Suprapubic skin (tissue), 4 donors: ENCODE results near the gene FLRT2. TPM values are rescaled to one million over a fixed set of nuclear protein-coding genes. Genes with fewer than 3 reads are reported as not detected.

Experiments
- DNase-seq, 2 donors: peaks; one replicate each; pipeline ENCODE4 v3.0.0-alpha.2; 2019; ENCODE audit warnings: low spot score in 2 of 2
- H3K27ac ChIP-seq: fragments of 200-600 bp; sonication (generic); one replicate; pipeline ENCODE4 v1.5.1; 2019
- H3K27me3 ChIP-seq: fragments of 200-600 bp; sonication (generic); one replicate; pipeline ENCODE4 v1.5.1; 2019
- H3K36me3 ChIP-seq: fragments of 200-600 bp; sonication (generic); one replicate; pipeline ENCODE4 v1.5.1; 2019
- H3K4me1 ChIP-seq: fragments of 200-600 bp; sonication (generic); one replicate; pipeline ENCODE4 v1.5.1; 2019
- H3K4me3 ChIP-seq: fragments of 200-600 bp; sonication (generic); one replicate; pipeline ENCODE4 v1.5.1; 2019; ENCODE audit warnings: mild to moderate bottlenecking
- H3K9me3 ChIP-seq: fragments of 200-600 bp; sonication (generic); one replicate; pipeline ENCODE4 v1.5.1; 2019
- CTCF ChIP-seq, 2 donors: fragments of 200-600 bp in 1 of 2; fragments of 450-650 bp in 1 of 2; sonication (generic) in 1 of 2; IDR thresholded peaks; one replicate each; pipeline ENCODE4 v1.5.1; 2016 to 2019; ENCODE audit warnings: antibody characterized with exemption in 2 of 2, mild to moderate bottlenecking in 1 of 2, moderate library complexity in 1 of 2
- EP300 ChIP-seq: sonication (generic); formaldehyde crosslinking; IDR thresholded peaks from one replicate; pipeline ENCODE4 v1.6.1; 2017; ENCODE audit warnings: antibody characterized with exemption
- POLR2A ChIP-seq, 2 donors: fragments of 450-650 bp; IDR thresholded peaks; one replicate each; pipeline ENCODE4 v1.6.1; 2017; ENCODE audit warnings: antibody characterized with exemption in 2 of 2, mild to moderate bottlenecking in 2 of 2, moderate library complexity in 2 of 2
- POLR2AphosphoS5 ChIP-seq, 3 donors: sonication (generic); formaldehyde crosslinking; IDR thresholded peaks; one replicate each; pipeline ENCODE4 v1.6.1; 2017; ENCODE audit warnings: antibody characterized with exemption in 3 of 3
- WGBS: methylation state at CpG from one replicate; pipeline ENCODE4 v1.1.5; 2018; 5-methylcytosine and 5-hydroxymethylcytosine counted together
- total RNA-seq, 4 donors: library from RNA; depleted of rRNA; stranded (reverse); fragments of >200 nt; gene quantifications; one replicate each; pipeline ENCODE4 v1.1.0, GENCODE V29; 2016

FLRT2 gene
- total RNA-seq, 4 donors from 2014 or later: 21.5 to 41.4 (median 28.0) TPM

DNA sequence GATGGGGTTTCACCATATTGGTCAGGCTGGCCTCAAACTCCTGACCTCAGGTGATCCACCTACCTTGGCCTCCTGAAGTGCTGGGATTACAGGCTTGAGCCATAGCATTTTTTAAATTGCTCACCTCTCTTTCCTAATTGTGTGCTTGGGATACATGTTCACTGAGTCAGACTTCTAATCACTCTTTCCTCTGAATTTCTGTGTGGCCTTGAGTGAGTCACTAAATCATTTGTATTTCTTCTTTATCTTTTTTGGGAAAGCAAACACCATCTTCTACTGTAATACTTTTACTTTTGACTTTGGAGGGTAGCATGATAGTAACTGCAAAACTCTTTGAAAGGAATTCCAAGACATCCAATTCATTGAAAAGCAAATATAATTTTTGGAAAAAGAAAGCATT, 60.8 kb downstream of the FLRT2 start:
- H3K36me3 ChIP-seq: peaks cover 4% of the 10 kb centered on the region
- no peak for DNase-seq
- H3K4me1 ChIP-seq: peaks cover 2% of the 10 kb centered on the region
- H3K27ac ChIP-seq: no peak overlapping the region
- no peak overlapping the region for H3K4me3 ChIP-seq
- H3K9me3 ChIP-seq: no peaks in the 10 kb centered on the region
- no peaks in the 10 kb centered on the region for H3K27me3 ChIP-seq
- no peak for TF ChIP-seq POLR2AphosphoS5 (IDR thresholded peaks at IDR 0.05)
- no peak for TF ChIP-seq POLR2A (IDR thresholded peaks at IDR 0.05)
- no peak for TF ChIP-seq EP300
- no peak for TF ChIP-seq CTCF (IDR thresholded peaks at IDR 0.05)

DNA sequence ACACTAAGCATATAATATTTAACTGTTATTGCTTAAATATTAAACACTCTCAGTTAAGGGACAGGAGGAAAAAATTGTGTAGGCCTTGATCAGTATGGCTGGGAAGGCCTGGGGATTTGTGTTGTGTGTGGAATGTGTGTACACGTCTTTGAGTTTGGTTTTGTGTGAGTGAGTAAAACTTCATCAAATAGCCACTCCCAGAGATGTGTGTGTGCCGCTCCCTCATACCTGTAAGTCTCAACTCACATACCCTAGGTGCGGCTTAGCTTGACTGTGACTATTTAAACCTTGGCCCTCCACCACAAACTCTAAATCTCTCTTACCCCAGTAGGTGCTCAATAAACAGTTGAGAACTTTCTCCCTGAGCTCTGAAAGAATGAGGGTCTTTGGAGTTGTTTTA, 64.3 kb downstream of the FLRT2 start:
- Histone ChIP-seq H3K4me1 (no peaks in the 10 kb centered on the region), H3K4me3 (no peak overlapping the region), H3K9me3 (no peaks in the 10 kb centered on the region), H3K36me3 (peaks cover 4% of the 10 kb centered on the region), H3K27me3 (no peaks in the 10 kb centered on the region), H3K27ac (no peak overlapping the region)
- WGBS: 97% methylated on average over 3 of the region's 3 CpGs
- TF ChIP-seq POLR2A (IDR thresholded peaks at IDR 0.05): no peak
- TF ChIP-seq CTCF (IDR thresholded peaks at IDR 0.05): no peak
- no peak for TF ChIP-seq EP300
- no peak for TF ChIP-seq POLR2AphosphoS5 (IDR thresholded peaks at IDR 0.05)
- no peak for DNase-seq

DNA sequence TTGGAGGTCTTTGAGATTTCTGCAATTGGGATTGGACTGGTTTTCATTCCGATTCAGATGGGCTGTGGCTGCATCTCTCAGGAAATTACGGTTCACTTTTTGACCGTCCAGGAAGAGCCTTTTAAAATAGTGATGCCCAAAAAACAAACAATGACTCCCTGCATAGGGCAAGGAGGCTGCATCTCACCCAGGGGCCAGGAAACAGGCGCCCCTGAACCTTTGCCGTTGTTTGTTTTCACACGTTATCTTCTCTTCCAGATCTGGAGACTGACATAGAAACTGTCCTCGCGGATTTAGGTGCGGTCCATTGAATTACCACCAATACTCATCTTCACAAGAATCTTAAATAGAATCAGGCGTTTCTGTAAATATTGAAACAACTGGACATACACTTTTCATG, 66.0 kb downstream of the FLRT2 start:
- DNase-seq: no peak
- Histone ChIP-seq H3K4me1 (no peaks in the 10 kb centered on the region), H3K4me3 (no peak overlapping the region), H3K9me3 (no peaks in the 10 kb centered on the region), H3K27me3 (no peaks in the 10 kb centered on the region), H3K27ac (no peak overlapping the region), H3K36me3 (peaks cover 4% of the 10 kb centered on the region)
- TF ChIP-seq CTCF (IDR thresholded peaks at IDR 0.05) (no peak), POLR2A (IDR thresholded peaks at IDR 0.05) (no peak), POLR2AphosphoS5 (IDR thresholded peaks at IDR 0.05) (no peak), EP300 (no peak)
- 91% methylated on average over 10 of the region's 10 CpGs for WGBS

GRCh38 chr14:85596562-85596961, 66.6 kb downstream of the FLRT2 start:
- TF ChIP-seq POLR2AphosphoS5 (IDR thresholded peaks at IDR 0.05): no peak
- no peak for TF ChIP-seq CTCF (IDR thresholded peaks at IDR 0.05)
- TF ChIP-seq EP300: no peak
- no peak for TF ChIP-seq POLR2A (IDR thresholded peaks at IDR 0.05)
- Histone ChIP-seq H3K27me3 (no peaks in the 10 kb centered on the region), H3K4me1 (peaks cover 4% of the 10 kb centered on the region), H3K9me3 (no peaks in the 10 kb centered on the region), H3K36me3 (no peaks in the 10 kb centered on the region), H3K27ac (no peak overlapping the region), H3K4me3 (no peak overlapping the region)
- WGBS: 92% methylated on average over 4 of the region's 4 CpGs
- DNase-seq: no peak

DNA sequence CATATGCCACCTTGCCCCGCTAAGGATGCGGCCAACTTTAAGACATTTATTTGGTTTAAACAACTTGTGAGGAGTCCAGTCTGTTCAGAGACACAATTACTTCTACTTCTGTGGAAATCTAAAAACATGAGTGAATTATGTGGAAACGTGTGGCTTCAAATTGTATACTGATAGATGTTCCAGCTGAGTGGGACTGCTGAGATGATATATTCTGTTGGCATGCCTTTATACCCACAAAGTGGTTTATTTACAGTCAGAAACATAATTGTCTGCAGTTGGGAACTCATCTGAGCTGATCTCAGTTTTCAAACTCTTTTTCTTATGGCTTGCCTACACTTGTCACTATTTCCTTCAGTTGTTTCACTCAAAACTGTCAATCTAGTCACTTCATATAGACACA, 67.8 kb downstream of the FLRT2 start:
- DNase-seq: no peak
- Histone ChIP-seq H3K4me1 (peaks cover 5% of the 10 kb centered on the region), H3K4me3 (no peak overlapping the region), H3K27ac (no peak overlapping the region), H3K9me3 (no peaks in the 10 kb centered on the region), H3K36me3 (no peaks in the 10 kb centered on the region), H3K27me3 (no peaks in the 10 kb centered on the region)
- WGBS: 91% methylated on average over 3 of the region's 3 CpGs
- TF ChIP-seq CTCF (IDR thresholded peaks at IDR 0.05) (no peak), POLR2A (IDR thresholded peaks at IDR 0.05) (no peak), POLR2AphosphoS5 (IDR thresholded peaks at IDR 0.05) (no peak), EP300 (no peak)
